Endothelial cell (in vitro differentiated cells): ENCODE results near the gene PLCB2. TPM values are rescaled to one million over a fixed set of nuclear protein-coding genes. Genes with fewer than 3 reads are reported as not detected.

ENCODE experiments used
- DNase-seq: peaks from one replicate; pipeline ENCODE4 v3.0.0; 2021; ENCODE audit warnings: low spot score
- H3K27ac Mint-ChIP-seq: one replicate; pipeline ENCODE4 v1.8.0; 2021; ENCODE audit warnings: mixed read lengths, inconsistent platforms; ENCODE audit not compliant: unreplicated experiment
- H3K27me3 Mint-ChIP-seq: one replicate; pipeline ENCODE4 v1.8.0; 2021; ENCODE audit warnings: mild to moderate bottlenecking, moderate library complexity, mixed read lengths, inconsistent platforms; ENCODE audit not compliant: unreplicated experiment
- H3K36me3 Mint-ChIP-seq: one replicate; pipeline ENCODE4 v1.8.0; 2021; ENCODE audit warnings: mild to moderate bottlenecking, low read depth, mixed read lengths, inconsistent platforms; ENCODE audit not compliant: unreplicated experiment
- H3K4me1 Mint-ChIP-seq: one replicate; pipeline ENCODE4 v1.8.0; 2021; ENCODE audit warnings: mild to moderate bottlenecking, mixed read lengths, inconsistent platforms; ENCODE audit not compliant: unreplicated experiment
- H3K4me3 Mint-ChIP-seq: one replicate; pipeline ENCODE4 v1.8.0; 2021; ENCODE audit warnings: mild to moderate bottlenecking, mixed read lengths, inconsistent platforms; ENCODE audit not compliant: unreplicated experiment
- H3K9me3 Mint-ChIP-seq: one replicate; pipeline ENCODE4 v1.8.0; 2021; ENCODE audit warnings: mixed read lengths, inconsistent platforms; ENCODE audit not compliant: unreplicated experiment
- CTCF ChIP-seq: fragments of 200-600 bp; sonication (generic); IDR thresholded peaks from one replicate; pipeline ENCODE4 v1.5.0; 2021; ENCODE audit warnings: antibody characterized with exemption; ENCODE audit not compliant: unreplicated experiment
- total RNA-seq: library from RNA; stranded (reverse); fragmentation: NEBNext Ultra II Directional; extraction: Animal tissue kit (Norgen Biotek cat#: 25700); gene quantifications from one replicate; pipeline ENCODE4 v1.2.1, GENCODE V29; 2021; ENCODE audit not compliant: unreplicated experiment

PLCB2 gene
- total RNA-seq, 1 donor from 2014 or later: 71.3 TPM

- H3K9me3 Mint-ChIP-seq: no peaks in the 10 kb centered on the region
- peaks cover 43% of the 10 kb centered on the region for H3K4me1 Mint-ChIP-seq
- TF ChIP-seq CTCF: peak; percentile 71
- peaks cover 18% of the 10 kb centered on the region for H3K27me3 Mint-ChIP-seq
- H3K27ac Mint-ChIP-seq: no peak within 1 kb of the TSS
- no peaks in the 10 kb centered on the region for H3K36me3 Mint-ChIP-seq
- DNase-seq: peak; percentile 95
- H3K4me3 Mint-ChIP-seq: peak within 1 kb of the TSS; percentile 79
These were observed 15.7 kb upstream of the PLCB2 start, which contains the start of gene INAFM2 for GRCh38 chr15:40323239-40323952. INAFM2 (plus strand) TSS chr15:40323692; CDS start chr15:40324056, 364 bp downstream.

GRCh38 chr15:40322531-40323238 is 14.9 kb upstream of the PLCB2 start:
- Mint-ChIP-seq H3K27ac (no peak overlapping the region), H3K27me3 (peaks cover 18% of the 10 kb centered on the region), H3K9me3 (no peaks in the 10 kb centered on the region), H3K4me1 (peaks cover 36% of the 10 kb centered on the region), H3K4me3 (peak overlapping the region; percentile 79), H3K36me3 (no peaks in the 10 kb centered on the region)
- no peak for TF ChIP-seq CTCF
- DNase-seq: no peak

GRCh38 chr15:40320931-40321371 is 13.2 kb upstream of the PLCB2 start:
- Mint-ChIP-seq H3K9me3 (no peaks in the 10 kb centered on the region), H3K4me1 (peaks cover 23% of the 10 kb centered on the region), H3K36me3 (no peaks in the 10 kb centered on the region), H3K27me3 (peaks cover 19% of the 10 kb centered on the region), H3K27ac (no peak overlapping the region), H3K4me3 (no peak overlapping the region)
- DNase-seq: no peak
- peak; percentile 87 for TF ChIP-seq CTCF

- Mint-ChIP-seq H3K36me3 (no peaks in the 10 kb centered on the region), H3K4me3 (no peak overlapping the region), H3K4me1 (peaks cover 23% of the 10 kb centered on the region), H3K27me3 (peaks cover 22% of the 10 kb centered on the region), H3K9me3 (no peaks in the 10 kb centered on the region), H3K27ac (no peak overlapping the region)
- TF ChIP-seq CTCF: no peak
- DNase-seq: no peak
These were observed 12.7 kb upstream of the PLCB2 start for GRCh38 chr15:40320409-40320808.

- no peaks in the 10 kb centered on the region for H3K9me3 Mint-ChIP-seq
- peaks cover 23% of the 10 kb centered on the region for H3K27me3 Mint-ChIP-seq
- H3K27ac Mint-ChIP-seq: no peak overlapping the region
These were observed 9.8 kb upstream of the PLCB2 start for GRCh38 chr15:40317580-40317979.

More at GRCh38 chr15:40317580-40317979, 9.8 kb upstream of the PLCB2 start:
- H3K36me3 Mint-ChIP-seq: no peaks in the 10 kb centered on the region
- TF ChIP-seq CTCF: no peak
- DNase-seq: no peak
- peaks cover 30% of the 10 kb centered on the region for H3K4me1 Mint-ChIP-seq
- H3K4me3 Mint-ChIP-seq: no peak overlapping the region
